GM18505 (cell line): Measurements from ENCODE around the gene PHPT1.

Experiments used
- ATAC-seq: cut with Tn5 transposase; IDR thresholded peaks from one replicate; pipeline ENCODE4 v1.9.1; 2021; ENCODE audit not compliant: unreplicated experiment
- POLR2A ChIP-seq: IDR thresholded peaks from 4 replicates; pipeline ENCODE4 v1.6.1; 2011; ENCODE audit warnings: borderline replicate concordance; ENCODE audit not compliant: insufficient read depth, insufficient read length; ENCODE audit errors: extremely low read depth

The PHPT1 gene

GRCh38 chr9:136852664-136853595 is 3.7 kb downstream of the PHPT1 start:
- no peak for ATAC-seq

GRCh38 chr9:136853596-136854112 is 4.4 kb downstream of the PHPT1 start:
- no peak for TF ChIP-seq POLR2A
- no peak for ATAC-seq

More at GRCh38 chr9:136852664-136853595, 3.7 kb downstream of the PHPT1 start:
- no peak for TF ChIP-seq POLR2A

DNA sequence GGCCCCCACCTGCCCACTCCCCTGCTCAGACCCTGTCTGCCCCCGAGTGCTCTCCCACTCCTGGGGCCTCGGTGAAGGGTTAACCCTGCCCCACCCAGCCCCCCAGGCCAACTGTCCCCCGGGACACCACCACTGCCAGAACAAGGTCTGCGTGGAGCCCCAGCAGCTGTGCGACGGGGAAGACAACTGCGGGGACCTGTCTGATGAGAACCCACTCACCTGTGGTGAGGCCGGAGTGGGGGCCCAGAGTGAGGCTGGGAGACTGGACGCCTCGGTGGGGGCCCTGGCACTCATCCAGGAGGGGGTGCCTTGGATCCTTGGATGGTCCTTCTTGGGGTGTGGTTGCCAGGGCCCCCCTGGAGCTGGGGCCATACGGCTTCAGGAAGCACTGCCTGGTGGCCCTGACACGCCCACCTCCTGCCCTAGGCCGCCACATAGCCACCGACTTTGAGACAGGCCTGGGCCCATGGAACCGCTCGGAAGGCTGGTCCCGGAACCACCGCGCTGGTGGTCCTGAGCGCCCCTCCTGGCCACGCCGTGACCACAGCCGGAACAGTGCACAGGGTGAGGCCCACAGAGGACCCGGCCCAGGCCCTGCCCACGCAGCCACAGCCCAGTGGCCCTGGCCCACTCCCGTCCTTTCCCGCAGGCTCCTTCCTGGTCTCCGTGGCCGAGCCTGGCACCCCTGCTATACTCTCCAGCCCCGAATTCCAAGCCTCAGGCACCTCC is 5.1 kb downstream of the PHPT1 start:
- ATAC-seq = no peak
- no peak for TF ChIP-seq POLR2A

DNA sequence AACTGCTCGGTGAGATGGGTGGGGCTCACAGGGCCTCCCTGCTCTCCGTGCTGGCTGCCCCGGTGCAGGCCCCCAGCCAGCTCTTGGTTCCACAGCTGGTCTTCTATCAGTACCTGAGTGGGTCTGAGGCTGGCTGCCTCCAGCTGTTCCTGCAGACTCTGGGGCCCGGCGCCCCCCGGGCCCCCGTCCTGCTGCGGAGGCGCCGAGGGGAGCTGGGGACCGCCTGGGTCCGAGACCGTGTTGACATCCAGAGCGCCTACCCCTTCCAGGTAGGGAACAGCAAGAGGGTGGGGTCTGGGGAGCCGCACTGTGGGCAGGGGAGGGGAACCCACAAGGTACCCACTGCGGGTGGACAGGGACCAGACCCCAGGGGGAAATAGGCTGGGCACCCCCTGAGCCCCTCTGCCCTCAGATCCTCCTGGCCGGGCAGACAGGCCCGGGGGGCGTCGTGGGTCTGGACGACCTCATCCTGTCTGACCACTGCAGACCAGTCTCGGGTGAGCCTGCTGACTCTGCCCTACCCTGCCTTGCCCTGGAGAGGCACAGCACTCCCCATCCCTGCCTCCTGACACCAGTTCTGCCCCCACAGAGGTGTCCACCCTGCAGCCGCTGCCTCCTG is 5.7 kb downstream of the PHPT1 start:
- ATAC-seq = no peak
- no peak for TF ChIP-seq POLR2A

GRCh38 chr9:136855461-136856078 is 6.4 kb downstream of the PHPT1 start:
- no peak for ATAC-seq
- TF ChIP-seq POLR2A = no peak

DNA sequence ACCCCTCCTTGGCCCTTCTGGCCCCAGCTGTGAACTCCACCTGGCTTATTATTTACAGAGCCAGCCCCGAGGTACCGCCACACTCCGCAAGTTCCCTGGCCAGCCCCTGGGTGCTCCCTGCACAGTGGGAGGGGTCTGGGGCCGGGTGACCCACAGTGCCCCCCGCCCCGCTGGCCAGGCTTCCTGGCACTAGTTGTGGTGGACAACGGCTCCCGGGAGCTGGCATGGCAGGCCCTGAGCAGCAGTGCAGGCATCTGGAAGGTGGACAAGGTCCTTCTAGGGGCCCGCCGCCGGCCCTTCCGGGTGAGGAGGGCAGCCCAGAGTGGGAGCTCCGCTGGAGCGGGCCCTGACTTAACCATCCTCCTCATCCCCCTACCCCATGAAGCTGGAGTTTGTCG is 6.9 kb downstream of the PHPT1 start:
- no peak for ATAC-seq
- TF ChIP-seq POLR2A = no peak

DNA sequence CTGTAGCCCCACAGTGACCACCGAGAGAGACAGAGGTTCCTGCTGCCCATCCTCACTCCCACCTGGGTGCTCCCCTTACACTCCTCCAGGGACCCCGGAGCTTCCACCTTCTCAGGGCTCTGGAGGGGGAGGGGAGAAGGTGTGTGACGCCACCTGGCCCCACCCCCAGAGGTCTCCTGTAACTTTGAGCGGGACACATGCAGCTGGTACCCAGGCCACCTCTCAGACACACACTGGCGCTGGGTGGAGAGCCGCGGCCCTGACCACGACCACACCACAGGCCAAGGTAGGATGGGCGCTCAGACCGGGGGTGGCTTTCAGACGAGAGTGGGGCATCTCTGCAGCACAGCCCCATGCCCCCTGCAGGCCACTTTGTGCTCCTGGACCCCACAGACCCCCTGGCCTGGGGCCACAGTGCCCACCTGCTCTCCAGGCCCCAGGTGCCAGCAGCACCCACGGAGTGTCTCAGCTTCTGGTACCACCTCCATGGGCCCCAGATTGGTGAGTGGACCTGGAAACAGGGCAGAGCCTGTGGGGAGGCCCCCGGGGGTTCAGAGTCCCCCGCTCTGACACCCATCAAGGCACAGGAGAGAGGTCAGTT is 7.4 kb downstream of the PHPT1 start:
- ATAC-seq = no peak
- no peak for TF ChIP-seq POLR2A

GRCh38 chr9:136857166-136857565 is 8.0 kb downstream of the PHPT1 start:
- no peak for ATAC-seq
- TF ChIP-seq POLR2A = no peak

- TF ChIP-seq POLR2A = no peak
- no peak for ATAC-seq
Observed at GRCh38 chr9:136857581-136858412, 8.6 kb downstream of the PHPT1 start.

- TF ChIP-seq POLR2A = no peak
- no peak for ATAC-seq
Observed at GRCh38 chr9:136858452-136858843, 9.2 kb downstream of the PHPT1 start.

- no peak for ATAC-seq
- TF ChIP-seq POLR2A = no peak
Observed at GRCh38 chr9:136858844-136859757, 9.9 kb downstream of the PHPT1 start.
